HG03575 (cell line): ENCODE results near the gene SOCS3.

Source experiments
- ATAC-seq: cut with Tn5 transposase; IDR thresholded peaks from one replicate; pipeline ENCODE4 v1.9.1; 2021; ENCODE audit not compliant: unreplicated experiment, insufficient number of reproducible peaks, low FRiP score; ENCODE audit errors: extremely low read depth

Gene SOCS3

GRCh38 chr17:78359997-78360370 lies at the start of gene SOCS3:
TSS of gene SOCS3 (minus strand) at chr17:78360077. CDS start at chr17:78359095, 982 bp downstream.
- no peak for ATAC-seq

- no peak for ATAC-seq
These were observed 49.5 kb upstream of the SOCS3 start for GRCh38 chr17:78409191-78409928.

- ATAC-seq: no peak
These were observed 48.7 kb upstream of the SOCS3 start for GRCh38 chr17:78408476-78409050.

- ATAC-seq: no peak
These were observed 47.6 kb upstream of the SOCS3 start for GRCh38 chr17:78407387-78408000.

GRCh38 chr17:78406920-78407319 lies 47.0 kb upstream of the SOCS3 start:
- no peak for ATAC-seq

- ATAC-seq: no peak
These were observed 46.5 kb upstream of the SOCS3 start for GRCh38 chr17:78406396-78406795.

- ATAC-seq: no peak
These were observed 43.9 kb upstream of the SOCS3 start for GRCh38 chr17:78403822-78404221.

GRCh38 chr17:78401891-78402290 lies 42.0 kb upstream of the SOCS3 start:
- no peak for ATAC-seq

GRCh38 chr17:78401246-78401645 lies 41.4 kb upstream of the SOCS3 start:
- no peak for ATAC-seq

- no peak for ATAC-seq
These were observed 40.8 kb upstream of the SOCS3 start for GRCh38 chr17:78400581-78401240.

GRCh38 chr17:78399693-78400144 lies 39.8 kb upstream of the SOCS3 start:
- ATAC-seq: no peak

- no peak for ATAC-seq
These were observed 39.3 kb upstream of the SOCS3 start for GRCh38 chr17:78399028-78399692.

- no peak for ATAC-seq
These were observed 38.5 kb upstream of the SOCS3 start for GRCh38 chr17:78398390-78398789.

GRCh38 chr17:78397681-78398101 lies 37.8 kb upstream of the SOCS3 start:
- ATAC-seq: no peak

- no peak for ATAC-seq
These were observed 36.8 kb upstream of the SOCS3 start for GRCh38 chr17:78396441-78397337.

GRCh38 chr17:78395155-78395554 lies 35.3 kb upstream of the SOCS3 start:
- no peak for ATAC-seq

GRCh38 chr17:78394209-78394608 lies 34.3 kb upstream of the SOCS3 start:
- ATAC-seq: no peak

GRCh38 chr17:78393575-78393974 lies 33.7 kb upstream of the SOCS3 start:
- ATAC-seq: no peak
